Measurements from ENCODE around the gene PDE4D. TPM values are rescaled to one million over a fixed set of nuclear protein-coding genes. Genes with fewer than 3 reads are reported as not detected.
A peak's percentile ranks its signal among the peaks of the same experiment; 100 is the strongest.

PDE4D gene
- total and polyA plus RNA-seq, 2 donors (not counting 1 experiment from before 2014, with no cell fraction given), result 14.9 to 171 TPM

DNA sequence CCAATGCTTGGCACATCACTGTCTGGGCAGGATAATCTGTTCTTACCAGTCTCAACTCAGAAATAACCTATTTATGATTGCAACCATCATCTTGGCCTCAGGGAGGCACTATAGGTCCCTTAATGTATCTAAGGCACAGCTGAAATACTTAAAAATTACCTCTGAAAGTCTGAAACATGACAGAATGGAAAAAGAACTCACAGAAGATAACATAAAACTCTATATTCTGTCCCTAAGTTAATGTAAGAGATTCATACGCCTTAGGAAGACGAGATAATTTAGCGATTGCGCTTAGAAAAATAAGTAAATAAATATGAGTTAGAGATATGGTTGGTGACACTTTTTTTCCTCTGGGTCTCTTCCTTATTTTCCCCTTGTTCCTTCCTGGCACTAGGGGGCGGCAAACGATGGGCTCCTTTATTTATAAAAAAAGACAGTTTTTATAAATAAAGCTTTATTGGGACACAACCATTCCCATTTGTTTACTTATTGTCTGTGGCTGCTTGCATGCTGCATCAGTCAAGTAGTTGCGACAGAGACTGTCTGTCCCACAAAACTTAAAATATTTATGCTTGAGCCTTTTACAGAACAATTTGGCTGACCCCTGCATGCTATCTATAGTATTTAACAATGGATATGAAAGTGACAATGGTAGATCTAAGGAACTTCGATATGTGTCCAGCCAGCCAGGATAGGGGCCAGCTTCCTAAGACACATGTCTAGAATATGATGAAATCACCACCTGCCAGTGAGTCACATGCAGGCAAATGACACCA is 79.6 kb downstream of the PDE4D start:
- no CpG with 5 or more reads among the region's 8 CpGs for WGBS (ENCODE audit: insufficient coverage)
- H3K36me3 ChIP-seq (replicated peaks in 1 of 2; ENCODE audit: control extremely low read depth in 1 of 2, control insufficient read depth in 1 of 2, extremely low read depth in 1 of 2, insufficient read depth in 2 of 2, low read length in 1 of 2), result no peaks in the 10 kb centered on the region
- no peak overlapping the region for H3K27ac Mint-ChIP-seq
- no peaks in the 10 kb centered on the region for H3K27me3 ChIP-seq (replicated peaks in 1 of 4; ENCODE audit: control extremely low read depth in 1 of 4, control insufficient read depth in 3 of 4, insufficient read depth in 4 of 4, low read length in 3 of 4)
- peak; percentile 71 for DNase-seq
- peak; percentile 81 for ATAC-seq (ENCODE audit: low read depth)
- intact Hi-C loops (cut with micrococcal nuclease), result loop anchor here (1.0 to 2.0 kb wide), 3 partner anchors 481 to 835 kb away; no protein-coding TSS in a partner anchor
- H3K4me1 ChIP-seq (ENCODE audit: control insufficient read depth in 2 of 2, insufficient read depth in 2 of 2, low read length in 2 of 2), result peaks cover 0 to 4% of the 10 kb centered on the region in 2 donors
- ChIA-PET POLR2A (no interaction called here), CTCF (interaction anchor here (0.5 to 6.9 kb wide), 9 partner anchors 14 to 886 kb away, joined by 3 to 54 read pairs (median 4); partner anchors contain the start of gene DEPDC1B)
- H3K9ac ChIP-seq (ENCODE audit: low read length), result no peak overlapping the region
- H2AFZ ChIP-seq (ENCODE audit: insufficient read depth, low read depth, low read length, poor library complexity, severe bottlenecking), result peak overlapping the region; percentile 30
- peaks cover 14% of the 10 kb centered on the region for H3K27me3 Mint-ChIP-seq
- no peaks in the 10 kb centered on the region for H4K20me1 ChIP-seq (ENCODE audit: control insufficient read depth, insufficient read depth, low read length, poor library complexity, severe bottlenecking)
- peaks cover 6% of the 10 kb centered on the region for H3K4me1 Mint-ChIP-seq
- H3K4me2 ChIP-seq (replicated peaks; ENCODE audit: low read depth, low read length, poor library complexity, severe bottlenecking), result peak overlapping the region; percentile 15
- H3K4me3 ChIP-seq (ENCODE audit: control extremely low read depth in 1 of 5, extremely low read depth in 1 of 5, insufficient read depth in 1 of 5, low read depth in 2 of 5, low read length in 4 of 5), result no peak overlapping the region
- H3K79me2 ChIP-seq (ENCODE audit: control insufficient read depth, insufficient read depth, low read length), result no peaks in the 10 kb centered on the region
- TF ChIP-seq CTCF (IDR thresholded peaks at IDR 0.05) (peak; percentile 89), EZH2 (IDR thresholded peaks at IDR 0.05; ENCODE audit: borderline replicate concordance, insufficient read depth, low read depth, low read length, poor library complexity, severe bottlenecking) (no peak)
- H3K27ac ChIP-seq (ENCODE audit: low read length in 2 of 2), result no peak overlapping the region
- no peaks in the 10 kb centered on the region for H3K9me3 ChIP-seq (ENCODE audit: control extremely low read depth in 1 of 3, control insufficient read depth in 2 of 3, insufficient read depth in 1 of 3, low read length in 2 of 3)
- no peak overlapping the region for H3K4me3 Mint-ChIP-seq
- no peaks in the 10 kb centered on the region for H3K9me3 Mint-ChIP-seq (ENCODE audit: insufficient read depth)

GRCh38 chr5:59810041-59810440 is 83.5 kb downstream of the PDE4D start:
- H3K27me3 ChIP-seq (replicated peaks in 1 of 4; ENCODE audit: control extremely low read depth in 1 of 4, control insufficient read depth in 3 of 4, insufficient read depth in 4 of 4, low read length in 3 of 4), result no peaks in the 10 kb centered on the region
- ATAC-seq (ENCODE audit: low read depth) (peak; percentile 66), DNase-seq (peak; percentile 80)
- no peaks in the 10 kb centered on the region for H3K79me2 ChIP-seq (ENCODE audit: control insufficient read depth, insufficient read depth, low read length)
- Mint-ChIP-seq H3K27me3 (peaks cover 14% of the 10 kb centered on the region), H3K9me3 (ENCODE audit: insufficient read depth) (no peaks in the 10 kb centered on the region), H3K27ac (no peak overlapping the region), H3K4me1 (peaks cover 16% of the 10 kb centered on the region), H3K4me3 (peak overlapping the region; percentile 51)
- no peak overlapping the region for H3K27ac ChIP-seq (ENCODE audit: low read length in 2 of 2)
- intact Hi-C loops (cut with micrococcal nuclease), result loop anchor here (1.0 to 2.0 kb wide), 3 partner anchors 479 to 858 kb away; no protein-coding TSS in a partner anchor
- no peak overlapping the region for H3K9ac ChIP-seq (ENCODE audit: low read length)
- POLR2A ChIA-PET, result no interaction called here
- H3K4me3 ChIP-seq (ENCODE audit: control extremely low read depth in 1 of 5, extremely low read depth in 1 of 5, insufficient read depth in 1 of 5, low read depth in 2 of 5, low read length in 4 of 5), result no peak overlapping the region
- WGBS (ENCODE audit: insufficient coverage), result 6% methylated on average over 13 of the region's 14 CpGs
- CTCF ChIA-PET, result interaction anchor here (0.6 to 6.9 kb wide), 29 partner anchors 8 to 868 kb away, joined by 3 to 65 read pairs (median 4); no protein-coding TSS in a partner anchor
- H3K4me1 ChIP-seq (ENCODE audit: control insufficient read depth in 2 of 2, insufficient read depth in 2 of 2, low read length in 2 of 2), result peaks cover 0 to 4% of the 10 kb centered on the region in 2 donors
- H4K20me1 ChIP-seq (ENCODE audit: control insufficient read depth, insufficient read depth, low read length, poor library complexity, severe bottlenecking), result no peaks in the 10 kb centered on the region
- peak overlapping the region; percentile 45 for H3K4me2 ChIP-seq (replicated peaks; ENCODE audit: low read depth, low read length, poor library complexity, severe bottlenecking)
- H3K36me3 ChIP-seq (replicated peaks in 1 of 2; ENCODE audit: control extremely low read depth in 1 of 2, control insufficient read depth in 1 of 2, extremely low read depth in 1 of 2, insufficient read depth in 2 of 2, low read length in 1 of 2), result no peaks in the 10 kb centered on the region
- H2AFZ ChIP-seq (ENCODE audit: insufficient read depth, low read depth, low read length, poor library complexity, severe bottlenecking), result peak overlapping the region; percentile 2
- H3K9me3 ChIP-seq (ENCODE audit: control extremely low read depth in 1 of 3, control insufficient read depth in 2 of 3, insufficient read depth in 1 of 3, low read length in 2 of 3), result no peaks in the 10 kb centered on the region
- no peak for TF ChIP-seq EZH2 (IDR thresholded peaks at IDR 0.05; ENCODE audit: borderline replicate concordance, insufficient read depth, low read depth, low read length, poor library complexity, severe bottlenecking)
- peak; percentile 97 for TF ChIP-seq CTCF (IDR thresholded peaks at IDR 0.05)
